Adrenal gland (tissue), 12 donors: Measurements from ENCODE around the gene CA7. TPM values are rescaled to one million over a fixed set of nuclear protein-coding genes. Genes with fewer than 3 reads are reported as not detected.

Source experiments
- DNase-seq, 7 donors: peaks; one replicate each; pipeline ENCODE4 v3.0.0-alpha.2; 2019 to 2020
- H3K27ac ChIP-seq, 5 donors: fragments of 200-600 bp; sonication (generic) in 4 of 5; 1 replicate in 3 of 5; 2 replicates in 2 of 5; pipeline versions ENCODE4 v1.5.1 to v1.8.0; 2016 to 2020; ENCODE audit warnings: mild to moderate bottlenecking in 1 of 5
- H3K27me3 ChIP-seq: fragments of 200-600 bp; 2 replicates; pipeline ENCODE4 v1.8.0; 2021
- H3K36me3 ChIP-seq, 2 donors: fragments of 200-600 bp; replicated peaks in 1 of 2; 1 replicate in 1 of 2; 2 replicates in 1 of 2; pipeline versions ENCODE4 v1.5.1 to v1.8.0; 2018 to 2022
- H3K4me1 ChIP-seq, 2 donors: fragments of 200-600 bp; replicated peaks in 1 of 2; 1 replicate in 1 of 2; 2 replicates in 1 of 2; pipeline versions ENCODE4 v1.5.1 to v1.8.0; 2018 to 2021
- H3K4me3 ChIP-seq, 4 donors: fragments of 200-600 bp; sonication (generic) in 3 of 4; one replicate each; pipeline ENCODE4 v1.5.1; 2016 to 2018
- H3K9me3 ChIP-seq, 3 donors: fragments of 200-600 bp; sonication (generic) in 1 of 3; replicated peaks in 1 of 3; 1 replicate in 2 of 3; 2 replicates in 1 of 3; pipeline versions ENCODE4 v1.5.1 to v1.8.0; 2016 to 2021
- CTCF ChIP-seq, 6 experiments: fragments of 450-650 bp in 4 of 6; fragments of 200-600 bp in 2 of 6; sonication (generic) in 1 of 6; IDR thresholded peaks; 1 replicate in 5 of 6; 2 replicates in 1 of 6; pipeline versions ENCODE4 v1.5.1 to v1.8.0; 2016 to 2021; ENCODE audit warnings: antibody characterized with exemption in 6 of 6, mild to moderate bottlenecking in 2 of 6, moderate library complexity in 1 of 6
- POLR2A ChIP-seq, 2 donors: fragments of 450-650 bp; IDR thresholded peaks; one replicate each; pipeline ENCODE4 v1.6.1; 2017; ENCODE audit warnings: antibody characterized with exemption in 2 of 2, mild to moderate bottlenecking in 2 of 2, moderate library complexity in 1 of 2
- WGBS, 4 donors: extraction: QIAGEN DNeasy Blood & Tissue Kit in 2 of 4; methylation state at CpG; one replicate each; pipeline versions ENCODE4 v1.1.5 to v1.1.7; 2013 to 2017; 5-methylcytosine and 5-hydroxymethylcytosine counted together
- intact Hi-C, 2 donors: fragments of 100-400 bp; cut with DNase I; formaldehyde crosslinking; loops; one replicate each; pipeline versions ENCODE4 v1.14.1 to v1.15.0; 2022 to 2023
- polyA plus RNA-seq, 3 donors: library from polyadenylated mRNA; stranded (reverse); fragments of 200-250 nt in 2 of 3; fragments of 350-450 nt in 1 of 3; fragmentation: Illumina TruSeq in 1 of 3; extraction: RNeasy Lipid Tissue Mini Kit (QIAGEN cat#74804) in 1 of 3; gene quantifications; one replicate each; pipeline ENCODE4 v1.2.3, GENCODE V29; 2013 to 2014
- total RNA-seq, 9 donors: library from RNA; depleted of rRNA in 4 of 9; stranded (reverse); fragments of >200 nt in 4 of 9; fragments of 120-200 nt in 1 of 9; fragmentation: NEBNext Ultra II Directional in 1 of 9; extraction: Animal tissue kit (Norgen Biotek cat#: 25700) in 1 of 9; gene quantifications; one replicate each; pipeline versions ENCODE4 v1.1.0 to v1.2.4, GENCODE V29; 2013 to 2023
- donor health status: healthy with polysubstance abuse.
- donor health status: Bipolar disorder and iron deficiency.
- donor health status: DM: yes; HTN: yes; CAD: no.
- donor health status: DM: no; HTN: no; CAD: no.
- donor health status: DM: no; HTN: no; CAD: no.
- donor health status: DM: yes; HTN: yes; CAD: no.

CA7 gene
- total and polyA plus RNA-seq, 12 donors: not detected

GRCh38 chr16:66848172-66848571, 4.0 kb downstream of the CA7 start:
- WGBS, 4 donors: 88 to 95% (median 90%) methylated on average over 1 to 2 of the region's 2 CpGs
- no peak for DNase-seq

GRCh38 chr16:66849021-66849420, 4.8 kb downstream of the CA7 start:
- no peaks in the 10 kb centered on the region for H3K36me3 ChIP-seq
- H3K4me3 ChIP-seq: no peak overlapping the region
- peaks cover 18% of the 10 kb centered on the region for H3K27me3 ChIP-seq
- DNase-seq: no peak
- peaks cover 8 to 10% of the 10 kb centered on the region in 2 donors for H3K4me1 ChIP-seq
- no peaks in the 10 kb centered on the region for H3K9me3 ChIP-seq
- intact Hi-C loops: loop anchor here in 1 of 2 donors (10.0 kb wide), 1 partner anchor 124 kb away; no protein-coding TSS in a partner anchor
- TF ChIP-seq POLR2A (IDR thresholded peaks at IDR 0.05): no peak
- TF ChIP-seq CTCF (IDR thresholded peaks at IDR 0.05): no peak
- 93 to 100% (median 94%) methylated on average over 1 to 2 of the region's 2 CpGs for WGBS, 4 donors
- H3K27ac ChIP-seq: no peak overlapping the region

More at GRCh38 chr16:66848172-66848571, 4.0 kb downstream of the CA7 start:
- intact Hi-C loops: loop anchor here in 1 of 2 donors (10.0 kb wide), 1 partner anchor 123 kb away; no protein-coding TSS in a partner anchor
- Histone ChIP-seq H3K4me3 (no peak overlapping the region), H3K27me3 (peaks cover 22% of the 10 kb centered on the region), H3K36me3 (no peaks in the 10 kb centered on the region), H3K4me1 (peaks cover 8 to 11% of the 10 kb centered on the region in 2 donors), H3K9me3 (no peaks in the 10 kb centered on the region), H3K27ac (no peak overlapping the region)
- no peak for TF ChIP-seq POLR2A (IDR thresholded peaks at IDR 0.05)
- TF ChIP-seq CTCF (IDR thresholded peaks at IDR 0.05): no peak

DNA sequence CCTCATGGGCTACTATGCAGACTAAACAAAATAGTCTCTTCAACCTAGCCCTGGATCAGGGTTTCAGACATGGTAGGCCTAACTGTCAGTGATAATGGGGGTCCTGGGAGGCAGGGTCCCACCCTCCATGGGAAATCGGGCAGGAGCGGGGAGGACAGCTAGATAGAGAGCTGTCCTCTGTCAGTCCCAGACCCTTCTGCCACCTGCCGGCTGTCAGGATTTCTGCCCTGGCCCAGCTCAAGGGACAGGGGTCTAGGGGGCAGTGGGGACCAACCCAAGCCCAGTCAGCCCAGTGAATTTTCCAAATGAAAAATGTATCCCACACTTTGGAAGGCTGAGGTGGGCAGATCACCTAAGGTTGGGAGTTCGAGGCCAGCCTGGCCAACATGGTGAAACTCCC, 5.3 kb downstream of the CA7 start:
- 80 to 92% (median 87%) methylated on average over 2 to 4 of the region's 4 CpGs for WGBS, 4 donors
- DNase-seq: no peak
- intact Hi-C loops: loop anchor here in 1 of 2 donors (10.0 kb wide), 1 partner anchor 125 kb away; no protein-coding TSS in a partner anchor
- no peak for TF ChIP-seq POLR2A (IDR thresholded peaks at IDR 0.05)
- H3K4me3 ChIP-seq: no peak overlapping the region
- no peaks in the 10 kb centered on the region for H3K36me3 ChIP-seq
- no peaks in the 10 kb centered on the region for H3K9me3 ChIP-seq
- H3K27me3 ChIP-seq: peaks cover 13% of the 10 kb centered on the region
- H3K4me1 ChIP-seq: peaks cover 4% of the 10 kb centered on the region in 2 donors
- no peak overlapping the region for H3K27ac ChIP-seq

DNA sequence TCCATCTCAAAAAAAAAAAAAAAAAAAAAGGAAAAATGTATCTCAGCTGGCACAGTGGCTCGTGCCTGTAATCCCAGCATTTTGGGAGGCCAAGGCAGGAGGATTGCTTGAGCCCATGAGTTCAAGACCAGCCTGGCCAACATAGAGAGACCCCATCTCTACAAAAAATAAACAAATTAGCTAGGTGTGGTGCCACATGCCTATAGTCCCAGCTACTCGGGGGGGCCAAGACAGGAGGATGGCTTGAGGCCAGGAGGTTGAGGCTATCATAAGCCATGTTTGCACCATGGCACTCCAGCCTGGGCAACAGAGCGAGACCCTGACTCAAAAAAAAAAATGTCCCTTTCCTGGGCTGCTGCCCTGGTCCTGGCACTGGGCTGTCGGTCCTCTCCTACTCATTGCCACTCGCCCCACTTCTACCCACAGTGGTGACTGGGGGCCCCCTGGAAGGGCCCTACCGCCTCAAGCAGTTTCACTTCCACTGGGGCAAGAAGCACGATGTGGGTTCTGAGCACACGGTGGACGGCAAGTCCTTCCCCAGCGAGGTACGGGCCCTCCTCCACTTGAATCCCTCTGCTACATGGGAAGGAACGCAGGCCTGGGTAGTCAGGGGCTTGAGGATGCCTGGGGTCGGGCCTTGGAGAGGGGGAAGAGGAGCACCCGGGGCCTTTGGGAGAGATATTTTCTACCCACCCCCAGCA, 6.1 kb downstream of the CA7 start:
- intact Hi-C loops: no loop called here

More for the DNA sequence above, 6.1 kb downstream of the CA7 start:
- Histone ChIP-seq H3K27me3 (peaks cover 6% of the 10 kb centered on the region), H3K4me1 (no peaks in the 10 kb centered on the region), H3K4me3 (no peak overlapping the region), H3K36me3 (no peaks in the 10 kb centered on the region), H3K9me3 (no peaks in the 10 kb centered on the region), H3K27ac (no peak overlapping the region)
- 81 to 88% (median 86%) methylated on average over 8 to 14 of the region's 14 CpGs for WGBS, 4 donors
- TF ChIP-seq POLR2A (IDR thresholded peaks at IDR 0.05): no peak
- no peak for TF ChIP-seq CTCF (IDR thresholded peaks at IDR 0.05)
- DNase-seq: no peak
